ENCODE results near the gene ASNS. TPM values are rescaled to one million over a fixed set of nuclear protein-coding genes. Genes with fewer than 3 reads are reported as not detected.
"Not testable (repeated sequence)": the region's sequence is repeated elsewhere in the genome, so short reads cannot be mapped to it uniquely, and the experiment has no call there.

The ASNS gene, protein sequence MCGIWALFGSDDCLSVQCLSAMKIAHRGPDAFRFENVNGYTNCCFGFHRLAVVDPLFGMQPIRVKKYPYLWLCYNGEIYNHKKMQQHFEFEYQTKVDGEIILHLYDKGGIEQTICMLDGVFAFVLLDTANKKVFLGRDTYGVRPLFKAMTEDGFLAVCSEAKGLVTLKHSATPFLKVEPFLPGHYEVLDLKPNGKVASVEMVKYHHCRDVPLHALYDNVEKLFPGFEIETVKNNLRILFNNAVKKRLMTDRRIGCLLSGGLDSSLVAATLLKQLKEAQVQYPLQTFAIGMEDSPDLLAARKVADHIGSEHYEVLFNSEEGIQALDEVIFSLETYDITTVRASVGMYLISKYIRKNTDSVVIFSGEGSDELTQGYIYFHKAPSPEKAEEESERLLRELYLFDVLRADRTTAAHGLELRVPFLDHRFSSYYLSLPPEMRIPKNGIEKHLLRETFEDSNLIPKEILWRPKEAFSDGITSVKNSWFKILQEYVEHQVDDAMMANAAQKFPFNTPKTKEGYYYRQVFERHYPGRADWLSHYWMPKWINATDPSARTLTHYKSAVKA
- total RNA-seq (2014; rRNA removed; shearing (Covaris generic)) = 97.3 and 114 TPM in 2 replicates

DNA sequence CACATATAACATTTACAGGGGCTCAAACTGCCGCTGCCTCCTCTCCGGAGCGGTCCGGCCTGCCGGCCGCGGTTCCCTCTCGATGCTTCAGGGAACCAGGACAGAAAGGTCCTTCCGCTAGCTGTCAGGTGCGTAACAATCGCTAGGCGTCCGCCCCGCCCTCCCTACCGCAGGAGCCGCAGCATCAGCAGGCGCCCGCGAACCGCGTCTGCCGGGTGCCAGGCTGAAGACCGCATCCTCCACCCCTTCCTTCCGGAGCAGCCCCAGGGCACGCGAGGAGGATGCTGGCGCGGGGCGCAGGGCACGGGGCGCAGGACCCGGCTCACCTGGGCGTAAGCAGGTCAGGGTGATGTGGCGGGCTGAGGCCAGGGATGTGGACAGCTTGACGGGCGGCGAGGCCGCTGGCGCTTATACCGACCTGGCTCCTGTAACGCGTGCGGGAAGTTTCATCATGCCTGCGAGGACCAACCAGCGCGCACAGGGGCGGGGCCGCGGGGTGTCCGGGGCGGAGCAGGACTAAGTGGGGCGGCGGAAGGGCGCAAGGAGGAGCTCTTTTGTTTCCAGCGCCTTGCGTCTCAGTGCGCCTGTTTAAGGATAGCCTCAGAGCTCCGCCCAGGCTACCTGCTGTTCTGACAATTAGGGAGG is at the start of gene ASNS:
ASNS (minus strand) TSS at position 384 of the 645 bp plus-strand sequence. CDS start 3,252 bp downstream, outside the sequence.
- peaks cover 2% of the 10 kb centered on the region; the same call in 1 of the 2 replicates for H3K27me3 ChIP-seq (ENCODE audit: control insufficient read depth, insufficient read depth, low read length)
- H3K4me3 ChIP-seq (ENCODE audit: insufficient read depth, low read depth, low read length) = peak within 1 kb of the TSS; percentile 64
- DNase-seq = peak; percentile 92
- peaks cover 9% of the 10 kb centered on the region for H3K36me3 ChIP-seq (replicated peaks; ENCODE audit: control insufficient read depth, insufficient read depth, low read length)

DNA sequence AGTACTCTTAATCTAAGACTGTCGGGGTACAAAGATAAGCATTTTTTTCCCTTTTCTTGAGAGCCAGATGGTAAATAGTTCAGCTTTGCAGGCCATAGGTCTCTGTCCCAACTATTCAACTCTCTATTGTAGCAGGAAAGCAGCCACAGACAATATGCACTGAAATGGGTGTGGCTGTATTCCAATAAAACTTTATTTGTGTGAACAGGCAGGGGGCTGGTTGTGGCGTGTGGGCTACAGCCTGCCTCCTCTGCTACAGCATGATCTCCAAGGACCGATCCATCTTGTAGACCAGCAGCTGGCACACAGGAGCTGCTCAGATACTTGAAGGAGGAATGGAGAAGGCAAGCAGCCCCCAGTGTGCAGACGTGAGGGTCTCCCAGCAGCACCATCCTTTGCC is 49.0 kb upstream of the ASNS start:
- not testable (repeated sequence) for H3K27me3 ChIP-seq (ENCODE audit: control insufficient read depth, insufficient read depth, low read length); H3K4me3 ChIP-seq (ENCODE audit: insufficient read depth, low read depth, low read length); DNase-seq; H3K36me3 ChIP-seq (replicated peaks; ENCODE audit: control insufficient read depth, insufficient read depth, low read length)

DNA sequence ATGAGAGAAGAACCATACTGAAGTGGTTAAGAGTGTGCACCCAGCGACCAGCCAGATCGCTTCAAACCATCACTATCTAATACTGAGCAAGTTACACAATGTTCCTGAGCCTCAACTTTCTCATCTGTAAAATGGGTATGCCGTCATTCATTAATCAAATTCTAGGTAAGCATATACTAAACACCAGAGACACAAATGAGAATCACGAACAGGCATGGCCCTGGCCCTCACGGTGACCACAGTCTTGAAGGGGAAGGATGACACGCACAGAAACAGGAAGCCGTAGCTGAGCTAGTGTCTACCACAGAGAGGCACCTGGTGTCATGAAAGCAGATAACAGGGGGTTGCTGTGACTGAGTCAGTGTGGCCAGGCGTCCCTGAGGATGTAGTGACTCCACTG is 43.1 kb upstream of the ASNS start:
- not testable (repeated sequence) for H3K27me3 ChIP-seq (ENCODE audit: control insufficient read depth, insufficient read depth, low read length); H3K4me3 ChIP-seq (ENCODE audit: insufficient read depth, low read depth, low read length); DNase-seq; H3K36me3 ChIP-seq (replicated peaks; ENCODE audit: control insufficient read depth, insufficient read depth, low read length)

DNA sequence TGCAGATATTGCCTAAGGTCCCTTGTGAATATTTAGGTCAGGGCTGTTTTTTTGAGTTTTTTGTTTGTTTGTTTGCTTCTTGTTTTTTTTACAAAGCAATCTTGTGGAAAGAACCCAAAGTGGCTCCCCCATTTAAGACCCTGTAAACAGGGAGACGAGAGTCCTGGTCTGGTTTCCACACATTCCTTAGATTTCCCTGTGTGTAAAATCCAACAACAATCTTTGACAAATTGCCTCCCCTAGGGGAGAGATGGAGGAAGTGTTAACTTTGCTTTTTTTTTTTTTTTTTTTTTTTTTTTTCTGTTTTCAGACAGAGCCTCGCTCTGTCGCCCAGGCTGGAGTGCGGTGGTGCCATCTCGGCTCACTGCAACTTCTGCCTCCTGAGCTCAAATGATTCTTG is 40.1 kb upstream of the ASNS start:
- H3K4me3 ChIP-seq (ENCODE audit: insufficient read depth, low read depth, low read length); H3K27me3 ChIP-seq (ENCODE audit: control insufficient read depth, insufficient read depth, low read length); DNase-seq; H3K36me3 ChIP-seq (replicated peaks; ENCODE audit: control insufficient read depth, insufficient read depth, low read length): not testable (repeated sequence)

DNA sequence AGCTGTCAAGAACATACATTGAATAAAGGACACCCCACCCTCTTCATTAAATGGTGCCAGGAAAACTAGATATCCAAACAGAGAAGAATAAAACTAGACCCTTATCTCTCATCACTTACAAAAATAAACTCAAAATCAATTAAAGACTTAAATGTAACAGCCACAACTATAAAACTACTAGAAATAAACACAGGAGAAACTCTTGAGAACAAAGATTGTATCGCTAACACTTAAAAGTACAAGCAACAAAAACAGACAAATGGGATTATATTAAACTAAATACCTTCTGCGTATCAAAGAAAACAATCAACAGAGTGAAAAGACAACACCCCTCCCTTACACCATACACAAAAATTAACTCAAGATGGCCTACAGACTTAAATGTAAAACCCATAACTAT is 24.7 kb upstream of the ASNS start:
- not testable (repeated sequence) for DNase-seq; H3K4me3 ChIP-seq (ENCODE audit: insufficient read depth, low read depth, low read length); H3K27me3 ChIP-seq (ENCODE audit: control insufficient read depth, insufficient read depth, low read length); H3K36me3 ChIP-seq (replicated peaks; ENCODE audit: control insufficient read depth, insufficient read depth, low read length)

DNA sequence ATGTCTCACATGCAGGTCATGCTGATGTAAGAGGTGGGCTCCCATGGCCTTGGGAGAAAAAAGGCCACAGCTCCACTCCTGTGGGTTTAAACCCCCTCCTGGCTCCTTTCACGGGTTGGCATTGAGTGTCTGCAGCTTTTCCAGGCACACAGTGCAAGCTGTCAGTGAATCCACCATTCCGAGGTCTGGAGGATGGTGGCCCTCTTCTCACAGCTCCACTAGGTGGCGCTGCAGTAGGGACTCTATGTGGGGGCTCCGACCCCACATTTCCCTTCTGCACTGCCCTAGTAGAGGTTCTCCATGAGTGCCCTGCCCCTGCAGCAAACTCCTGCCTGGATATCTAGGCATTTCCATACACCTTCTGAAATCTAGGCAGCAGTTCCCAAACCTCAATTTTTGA is 19.5 kb upstream of the ASNS start:
- not testable (repeated sequence) for H3K36me3 ChIP-seq (replicated peaks; ENCODE audit: control insufficient read depth, insufficient read depth, low read length); DNase-seq; H3K27me3 ChIP-seq (ENCODE audit: control insufficient read depth, insufficient read depth, low read length); H3K4me3 ChIP-seq (ENCODE audit: insufficient read depth, low read depth, low read length)

DNA sequence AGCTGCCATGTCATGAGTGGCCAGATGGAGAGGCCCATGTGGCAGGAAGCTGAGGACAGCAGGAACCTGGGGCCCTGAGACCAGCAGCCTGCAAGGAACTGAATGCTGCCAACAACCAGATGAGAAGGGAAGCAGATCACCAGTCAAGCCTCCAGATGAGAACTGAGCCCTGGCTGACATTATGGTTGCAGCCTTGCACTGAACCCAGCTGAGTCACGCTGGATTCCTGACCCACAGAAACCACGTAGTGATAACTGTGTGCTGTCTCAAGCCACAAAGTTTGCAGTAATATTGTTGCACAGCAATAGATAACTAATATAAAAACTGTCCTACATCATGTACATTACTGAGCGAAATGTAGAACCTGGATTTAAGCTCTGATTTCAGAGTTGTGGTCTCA is 7.3 kb upstream of the ASNS start:
- H3K4me3 ChIP-seq (ENCODE audit: insufficient read depth, low read depth, low read length); DNase-seq; H3K36me3 ChIP-seq (replicated peaks; ENCODE audit: control insufficient read depth, insufficient read depth, low read length); H3K27me3 ChIP-seq (ENCODE audit: control insufficient read depth, insufficient read depth, low read length): not testable (repeated sequence)

DNA sequence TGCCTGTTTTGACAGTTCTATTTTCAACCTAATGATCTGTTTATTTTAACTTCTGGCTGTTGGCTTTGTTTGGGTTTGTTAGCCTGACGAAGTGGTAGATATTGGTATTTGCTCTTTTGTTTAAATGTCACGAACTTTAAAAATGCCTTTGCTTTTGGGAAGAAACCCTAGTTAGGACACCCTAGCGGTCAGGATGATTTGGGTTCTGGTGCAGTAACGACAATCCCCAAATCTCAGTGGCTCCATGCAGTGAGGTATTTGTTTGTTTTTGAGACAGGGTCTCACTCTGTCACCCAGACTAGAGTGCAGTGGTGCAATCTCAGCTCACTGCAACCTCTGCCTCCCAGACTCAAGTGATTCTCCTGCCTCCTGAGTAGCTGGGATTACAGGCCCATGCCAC is 2.7 kb upstream of the ASNS start:
- H3K27me3 ChIP-seq (ENCODE audit: control insufficient read depth, insufficient read depth, low read length); H3K4me3 ChIP-seq (ENCODE audit: insufficient read depth, low read depth, low read length): not testable (repeated sequence)

DNA sequence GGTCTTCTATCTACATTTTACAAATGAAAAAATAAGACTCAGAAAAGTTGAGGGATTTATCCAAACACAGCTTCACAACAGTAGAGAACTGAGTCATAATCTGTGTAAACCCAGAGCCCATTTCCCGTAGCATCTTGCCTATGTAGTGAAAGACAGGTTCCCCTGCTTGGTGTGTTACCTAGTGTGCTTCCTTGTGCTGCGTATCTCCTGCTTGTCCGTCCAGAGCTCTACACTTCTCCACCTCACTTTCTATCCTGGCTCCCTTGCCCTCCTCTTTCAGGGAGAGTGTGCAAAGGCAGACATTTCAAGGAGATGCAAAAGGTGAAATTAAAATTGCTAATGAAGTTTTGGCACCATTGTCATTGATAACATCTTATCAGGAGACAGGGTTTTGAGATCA is 1.4 kb upstream of the ASNS start:
- H3K4me3 ChIP-seq (ENCODE audit: insufficient read depth, low read depth, low read length) = no peak overlapping the region
- H3K27me3 ChIP-seq (ENCODE audit: control insufficient read depth, insufficient read depth, low read length) = peaks cover 2% of the 10 kb centered on the region; the same call in 1 of the 2 replicates
- DNase-seq = peak; percentile 22
- H3K36me3 ChIP-seq (replicated peaks; ENCODE audit: control insufficient read depth, insufficient read depth, low read length) = peaks cover 6% of the 10 kb centered on the region

More for the DNA sequence above, 2.7 kb upstream of the ASNS start:
- not testable (repeated sequence) for DNase-seq; H3K36me3 ChIP-seq (replicated peaks; ENCODE audit: control insufficient read depth, insufficient read depth, low read length)

DNA sequence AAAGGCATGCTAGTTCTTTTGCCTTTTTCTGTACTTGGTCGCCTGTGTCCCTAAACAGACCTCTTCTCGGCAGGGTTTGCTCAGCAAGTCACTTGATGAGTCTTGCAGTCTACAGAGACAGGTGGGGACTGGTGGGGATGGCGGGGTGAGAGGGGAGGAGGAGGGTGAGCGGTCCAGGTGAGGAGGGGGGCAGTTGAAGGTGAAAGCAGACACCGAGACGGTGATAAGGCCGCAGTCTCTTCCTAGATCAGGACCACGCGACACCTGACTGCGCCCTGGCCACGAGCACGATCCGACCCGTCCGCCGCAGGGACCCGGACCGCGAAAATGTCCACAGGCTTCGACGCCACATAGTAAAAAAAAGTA is 566 bp downstream of the ASNS start:
- Histone ChIP-seq H3K27me3 (ENCODE audit: control insufficient read depth, insufficient read depth, low read length) (peaks cover 2% of the 10 kb centered on the region; the same call in 1 of the 2 replicates), H3K36me3 (replicated peaks; ENCODE audit: control insufficient read depth, insufficient read depth, low read length) (peaks cover 10% of the 10 kb centered on the region), H3K4me3 (ENCODE audit: insufficient read depth, low read depth, low read length) (peak overlapping the region; percentile 64)
- peak; percentile 67 for DNase-seq

DNA sequence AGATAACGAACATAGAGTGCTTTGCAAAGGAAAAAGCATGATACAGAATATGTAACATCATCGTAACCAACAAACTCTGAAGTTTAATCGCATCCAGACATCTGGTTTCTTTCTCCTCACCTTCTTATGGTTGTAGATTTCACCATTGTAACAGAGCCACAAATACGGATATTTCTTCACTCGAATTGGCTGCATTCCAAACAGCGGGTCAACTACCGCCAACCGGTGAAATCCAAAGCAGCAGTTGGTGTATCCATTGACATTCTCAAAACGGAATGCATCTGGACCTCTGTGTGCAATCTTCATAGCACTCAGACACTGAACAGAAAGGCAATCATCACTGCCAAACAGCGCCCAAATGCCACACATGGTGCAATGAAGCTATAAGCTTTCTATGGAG is 3.4 kb downstream of the ASNS start:
- H3K36me3 ChIP-seq (replicated peaks; ENCODE audit: control insufficient read depth, insufficient read depth, low read length) = peaks cover 14% of the 10 kb centered on the region
- DNase-seq = no peak
- no peak overlapping the region for H3K4me3 ChIP-seq (ENCODE audit: insufficient read depth, low read depth, low read length)
- H3K27me3 ChIP-seq (ENCODE audit: control insufficient read depth, insufficient read depth, low read length) = peaks cover 2% of the 10 kb centered on the region; the same call in 1 of the 2 replicates

DNA sequence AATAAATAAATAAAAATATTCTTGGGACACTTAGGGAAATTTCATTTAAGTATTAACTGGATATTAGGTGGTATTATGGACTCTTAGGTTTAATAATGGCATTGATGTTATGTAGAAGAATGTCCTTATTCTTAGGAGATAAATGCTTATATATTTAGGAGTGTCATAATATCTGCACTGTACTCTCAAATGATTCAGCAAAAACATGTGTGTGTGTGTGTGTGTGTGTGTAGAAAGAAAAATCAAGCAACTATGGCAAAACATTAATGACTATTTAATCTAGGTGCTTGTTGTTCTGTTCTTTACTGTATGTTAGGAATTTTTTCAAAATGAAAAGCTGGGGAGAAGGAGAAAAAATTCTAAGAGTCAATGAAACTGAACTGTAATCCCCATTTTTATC is 3.9 kb downstream of the ASNS start:
- DNase-seq = no peak
- Histone ChIP-seq H3K27me3 (ENCODE audit: control insufficient read depth, insufficient read depth, low read length) (no peaks in the 10 kb centered on the region; the same call in 1 of the 2 replicates), H3K4me3 (ENCODE audit: insufficient read depth, low read depth, low read length) (no peak overlapping the region), H3K36me3 (replicated peaks; ENCODE audit: control insufficient read depth, insufficient read depth, low read length) (peaks cover 16% of the 10 kb centered on the region)

DNA sequence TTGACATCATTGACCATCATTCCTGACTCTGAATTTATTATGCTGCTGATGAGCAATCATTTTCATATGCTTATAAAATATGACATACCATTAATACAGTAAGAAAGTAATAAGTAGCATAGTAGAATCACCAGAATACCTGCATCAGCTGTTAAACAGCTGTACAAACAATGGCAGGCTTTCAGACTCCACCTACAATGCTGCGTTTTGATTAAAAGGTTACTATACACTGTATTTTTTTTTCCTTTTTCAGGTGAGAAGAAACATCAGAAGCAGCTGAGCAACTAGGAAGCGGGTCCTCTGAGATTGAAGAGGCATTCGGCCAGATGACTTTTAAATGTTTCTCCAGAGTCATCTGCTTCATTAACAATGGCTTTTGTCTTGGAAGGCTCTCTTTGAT is 7.1 kb downstream of the ASNS start:
- DNase-seq = no peak
- Histone ChIP-seq H3K36me3 (replicated peaks; ENCODE audit: control insufficient read depth, insufficient read depth, low read length) (peaks cover 17% of the 10 kb centered on the region), H3K27me3 (ENCODE audit: control insufficient read depth, insufficient read depth, low read length) (no peaks in the 10 kb centered on the region), H3K4me3 (ENCODE audit: insufficient read depth, low read depth, low read length) (no peak overlapping the region)

DNA sequence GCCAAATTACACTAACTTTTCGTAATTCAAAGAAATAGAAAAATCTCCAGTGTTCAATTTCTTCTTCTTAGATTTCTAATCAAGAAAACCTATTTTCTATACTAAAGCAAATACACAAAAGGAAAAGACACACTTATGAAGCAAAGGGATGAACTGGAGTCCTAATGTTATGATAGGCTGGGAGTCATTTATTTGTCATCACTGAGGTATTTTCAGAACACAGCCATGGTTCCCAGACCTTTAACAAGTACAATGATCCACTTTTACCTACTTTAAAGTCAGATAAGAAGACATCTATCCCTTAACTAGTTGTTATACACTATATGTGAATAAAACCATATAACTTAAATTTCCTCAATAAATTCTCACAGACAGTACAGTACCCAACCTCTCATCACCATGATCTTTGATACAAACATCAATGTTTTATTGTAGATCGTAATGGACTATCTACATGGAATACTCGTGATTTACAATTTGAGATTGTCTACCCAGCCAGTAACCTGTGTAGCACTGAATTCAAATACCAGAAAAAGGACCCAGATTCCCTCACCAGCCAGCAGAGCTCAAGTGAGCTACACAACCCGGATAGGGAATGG is 12.5 kb downstream of the ASNS start:
- Histone ChIP-seq H3K36me3 (replicated peaks; ENCODE audit: control insufficient read depth, insufficient read depth, low read length) (peaks cover 14% of the 10 kb centered on the region), H3K27me3 (ENCODE audit: control insufficient read depth, insufficient read depth, low read length) (no peaks in the 10 kb centered on the region), H3K4me3 (ENCODE audit: insufficient read depth, low read depth, low read length) (no peak overlapping the region)
- no peak for DNase-seq

DNA sequence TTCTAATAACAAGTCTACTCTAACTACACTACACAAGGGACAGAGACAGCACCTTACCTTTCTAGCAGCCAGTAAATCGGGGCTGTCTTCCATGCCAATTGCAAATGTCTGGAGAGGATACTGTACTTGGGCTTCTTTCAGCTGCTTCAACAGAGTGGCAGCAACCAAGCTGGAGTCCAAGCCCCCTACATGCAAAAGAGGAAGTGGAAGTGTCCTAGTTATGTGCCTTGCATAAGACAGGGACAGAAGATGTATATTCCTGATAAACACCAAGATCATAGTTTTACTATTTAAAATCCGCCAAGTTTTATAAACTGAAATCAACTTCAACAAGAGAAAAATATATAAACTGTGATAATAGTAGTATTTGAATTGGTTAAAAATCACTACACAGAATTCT is 14.0 kb downstream of the ASNS start:
- Histone ChIP-seq H3K36me3 (replicated peaks; ENCODE audit: control insufficient read depth, insufficient read depth, low read length) (peaks cover 22% of the 10 kb centered on the region), H3K27me3 (ENCODE audit: control insufficient read depth, insufficient read depth, low read length) (no peaks in the 10 kb centered on the region), H3K4me3 (ENCODE audit: insufficient read depth, low read depth, low read length) (no peak overlapping the region)
- no peak for DNase-seq
